ENCODE results near the gene SMIM45.

SMIM45 gene

DNA sequence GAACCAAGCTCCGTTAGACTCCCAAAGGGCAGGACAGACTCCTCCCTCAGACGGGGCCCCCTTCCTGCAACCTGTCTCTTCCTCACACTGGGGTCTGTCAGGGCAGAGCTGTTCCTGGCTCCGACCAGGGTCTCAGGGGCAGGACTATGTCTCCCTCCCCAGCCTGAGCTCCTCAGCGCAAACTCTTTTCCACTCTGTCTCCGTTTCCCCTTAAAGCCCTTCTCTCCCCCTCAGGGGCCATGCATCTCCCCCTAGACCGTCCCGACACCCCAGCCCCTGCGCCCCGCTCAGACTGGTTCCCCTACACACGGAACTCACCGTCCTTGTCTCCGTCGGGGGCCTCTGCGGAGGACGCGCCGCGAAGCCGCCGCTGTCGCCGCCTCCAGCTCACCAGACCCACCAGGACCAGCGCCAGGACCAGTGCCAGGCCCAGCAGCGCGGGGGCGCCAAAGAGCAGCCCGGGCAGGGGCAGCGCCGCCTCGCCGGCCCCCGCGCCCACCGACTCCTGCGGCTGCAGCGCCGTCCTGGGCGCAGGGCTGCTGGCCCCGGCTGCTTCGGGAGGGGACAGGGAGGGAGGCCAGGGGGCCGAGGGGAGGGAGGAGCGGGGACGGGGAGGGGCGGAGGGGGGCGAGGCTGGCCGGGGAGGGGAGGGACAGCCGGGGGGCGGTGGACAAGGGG lies 26.0 kb upstream of the SMIM45 start:
- ChIA-PET POLR2A (interaction anchor here (0.6 to 4.3 kb wide), 8 partner anchors 10 to 254 kb away, joined by 3 to 27 read pairs (median 6); partner anchors contain the start of genes CENPM, SHISA8 and SREBF2), CTCF (interaction anchor here (0.6 to 1.7 kb wide), 29 partner anchors 10 to 648 kb away, joined by 3 to 14 read pairs (median 4); partner anchors contain the start of genes CENPM and NDUFA6)
- Histone ChIP-seq H3K27ac (ENCODE audit: extremely low read depth, low read depth, low read length) (no peak overlapping the region; the same call in 1 of the 2 replicates), H3K4me1 (ENCODE audit: control insufficient read depth, insufficient read depth, low read length) (peaks cover 2% of the 10 kb centered on the region; the same call in 1 of the 2 replicates), H3K36me3 (ENCODE audit: control insufficient read depth in 2 of 2, insufficient read depth in 1 of 2, low read length in 2 of 2) (no peaks in the 10 kb centered on the region; a peak in 1 of 3 replicates), H3K9me3 (ENCODE audit: control insufficient read depth, insufficient read depth, low read depth, low read length) (no peaks in the 10 kb centered on the region), H3K4me3 (ENCODE audit: low read depth, low read length) (peak overlapping the region; percentile 1)
- no peak for TF ChIP-seq ZNF560 (tag by site-specific recombination; IDR thresholded peaks at IDR 0.05; ENCODE audit: borderline replicate concordance)
- TF ChIP-seq HOXC10 (CRISPR knock-in tag; IDR thresholded peaks at IDR 0.05) = no peak
- TF ChIP-seq ZBTB20 (tag by site-specific recombination; IDR thresholded peaks at IDR 0.05) = peak; percentile 32; the same call in 1 of the 2 replicates
- TF ChIP-seq, protein P1, sequence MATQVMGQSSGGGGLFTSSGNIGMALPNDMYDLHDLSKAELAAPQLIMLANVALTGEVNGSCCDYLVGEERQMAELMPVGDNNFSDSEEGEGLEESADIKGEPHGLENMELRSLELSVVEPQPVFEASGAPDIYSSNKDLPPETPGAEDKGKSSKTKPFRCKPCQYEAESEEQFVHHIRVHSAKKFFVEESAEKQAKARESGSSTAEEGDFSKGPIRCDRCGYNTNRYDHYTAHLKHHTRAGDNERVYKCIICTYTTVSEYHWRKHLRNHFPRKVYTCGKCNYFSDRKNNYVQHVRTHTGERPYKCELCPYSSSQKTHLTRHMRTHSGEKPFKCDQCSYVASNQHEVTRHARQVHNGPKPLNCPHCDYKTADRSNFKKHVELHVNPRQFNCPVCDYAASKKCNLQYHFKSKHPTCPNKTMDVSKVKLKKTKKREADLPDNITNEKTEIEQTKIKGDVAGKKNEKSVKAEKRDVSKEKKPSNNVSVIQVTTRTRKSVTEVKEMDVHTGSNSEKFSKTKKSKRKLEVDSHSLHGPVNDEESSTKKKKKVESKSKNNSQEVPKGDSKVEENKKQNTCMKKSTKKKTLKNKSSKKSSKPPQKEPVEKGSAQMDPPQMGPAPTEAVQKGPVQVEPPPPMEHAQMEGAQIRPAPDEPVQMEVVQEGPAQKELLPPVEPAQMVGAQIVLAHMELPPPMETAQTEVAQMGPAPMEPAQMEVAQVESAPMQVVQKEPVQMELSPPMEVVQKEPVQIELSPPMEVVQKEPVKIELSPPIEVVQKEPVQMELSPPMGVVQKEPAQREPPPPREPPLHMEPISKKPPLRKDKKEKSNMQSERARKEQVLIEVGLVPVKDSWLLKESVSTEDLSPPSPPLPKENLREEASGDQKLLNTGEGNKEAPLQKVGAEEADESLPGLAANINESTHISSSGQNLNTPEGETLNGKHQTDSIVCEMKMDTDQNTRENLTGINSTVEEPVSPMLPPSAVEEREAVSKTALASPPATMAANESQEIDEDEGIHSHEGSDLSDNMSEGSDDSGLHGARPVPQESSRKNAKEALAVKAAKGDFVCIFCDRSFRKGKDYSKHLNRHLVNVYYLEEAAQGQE (tag by site-specific recombination; IDR thresholded peaks at IDR 0.05) = no peak
- TF ChIP-seq MZF1 (tag by site-specific recombination; IDR thresholded peaks at IDR 0.05; ENCODE audit: borderline replicate concordance) = no peak
- TF ChIP-seq, protein P2, sequence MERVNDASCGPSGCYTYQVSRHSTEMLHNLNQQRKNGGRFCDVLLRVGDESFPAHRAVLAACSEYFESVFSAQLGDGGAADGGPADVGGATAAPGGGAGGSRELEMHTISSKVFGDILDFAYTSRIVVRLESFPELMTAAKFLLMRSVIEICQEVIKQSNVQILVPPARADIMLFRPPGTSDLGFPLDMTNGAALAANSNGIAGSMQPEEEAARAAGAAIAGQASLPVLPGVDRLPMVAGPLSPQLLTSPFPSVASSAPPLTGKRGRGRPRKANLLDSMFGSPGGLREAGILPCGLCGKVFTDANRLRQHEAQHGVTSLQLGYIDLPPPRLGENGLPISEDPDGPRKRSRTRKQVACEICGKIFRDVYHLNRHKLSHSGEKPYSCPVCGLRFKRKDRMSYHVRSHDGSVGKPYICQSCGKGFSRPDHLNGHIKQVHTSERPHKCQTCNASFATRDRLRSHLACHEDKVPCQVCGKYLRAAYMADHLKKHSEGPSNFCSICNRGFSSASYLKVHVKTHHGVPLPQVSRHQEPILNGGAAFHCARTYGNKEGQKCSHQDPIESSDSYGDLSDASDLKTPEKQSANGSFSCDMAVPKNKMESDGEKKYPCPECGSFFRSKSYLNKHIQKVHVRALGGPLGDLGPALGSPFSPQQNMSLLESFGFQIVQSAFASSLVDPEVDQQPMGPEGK (tag by site-specific recombination; IDR thresholded peaks at IDR 0.05) = no peak
- TF ChIP-seq, protein P3, sequence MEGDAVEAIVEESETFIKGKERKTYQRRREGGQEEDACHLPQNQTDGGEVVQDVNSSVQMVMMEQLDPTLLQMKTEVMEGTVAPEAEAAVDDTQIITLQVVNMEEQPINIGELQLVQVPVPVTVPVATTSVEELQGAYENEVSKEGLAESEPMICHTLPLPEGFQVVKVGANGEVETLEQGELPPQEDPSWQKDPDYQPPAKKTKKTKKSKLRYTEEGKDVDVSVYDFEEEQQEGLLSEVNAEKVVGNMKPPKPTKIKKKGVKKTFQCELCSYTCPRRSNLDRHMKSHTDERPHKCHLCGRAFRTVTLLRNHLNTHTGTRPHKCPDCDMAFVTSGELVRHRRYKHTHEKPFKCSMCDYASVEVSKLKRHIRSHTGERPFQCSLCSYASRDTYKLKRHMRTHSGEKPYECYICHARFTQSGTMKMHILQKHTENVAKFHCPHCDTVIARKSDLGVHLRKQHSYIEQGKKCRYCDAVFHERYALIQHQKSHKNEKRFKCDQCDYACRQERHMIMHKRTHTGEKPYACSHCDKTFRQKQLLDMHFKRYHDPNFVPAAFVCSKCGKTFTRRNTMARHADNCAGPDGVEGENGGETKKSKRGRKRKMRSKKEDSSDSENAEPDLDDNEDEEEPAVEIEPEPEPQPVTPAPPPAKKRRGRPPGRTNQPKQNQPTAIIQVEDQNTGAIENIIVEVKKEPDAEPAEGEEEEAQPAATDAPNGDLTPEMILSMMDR (tag by site-specific recombination; IDR thresholded peaks at IDR 0.05) = peak; percentile 60; the same call in 1 of the 2 replicates
- TF ChIP-seq, protein P4, sequence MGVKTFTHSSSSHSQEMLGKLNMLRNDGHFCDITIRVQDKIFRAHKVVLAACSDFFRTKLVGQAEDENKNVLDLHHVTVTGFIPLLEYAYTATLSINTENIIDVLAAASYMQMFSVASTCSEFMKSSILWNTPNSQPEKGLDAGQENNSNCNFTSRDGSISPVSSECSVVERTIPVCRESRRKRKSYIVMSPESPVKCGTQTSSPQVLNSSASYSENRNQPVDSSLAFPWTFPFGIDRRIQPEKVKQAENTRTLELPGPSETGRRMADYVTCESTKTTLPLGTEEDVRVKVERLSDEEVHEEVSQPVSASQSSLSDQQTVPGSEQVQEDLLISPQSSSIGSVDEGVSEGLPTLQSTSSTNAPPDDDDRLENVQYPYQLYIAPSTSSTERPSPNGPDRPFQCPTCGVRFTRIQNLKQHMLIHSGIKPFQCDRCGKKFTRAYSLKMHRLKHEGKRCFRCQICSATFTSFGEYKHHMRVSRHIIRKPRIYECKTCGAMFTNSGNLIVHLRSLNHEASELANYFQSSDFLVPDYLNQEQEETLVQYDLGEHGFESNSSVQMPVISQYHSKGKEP (tag by site-specific recombination; IDR thresholded peaks at IDR 0.05) = 0 out of 2 replicates have a peak, but pooled peaks have one; percentile 21
- no peak for TF ChIP-seq ZNF214 (tag by site-specific recombination; IDR thresholded peaks at IDR 0.05; ENCODE audit: borderline replicate concordance)
- no peak for TF ChIP-seq TCF7L2 (IDR thresholded peaks at IDR 0.05; ENCODE audit: borderline replicate concordance, low read depth, low read length)
- no peak for TF ChIP-seq SCRT2 (tag by site-specific recombination; IDR thresholded peaks at IDR 0.05)
- TF ChIP-seq, protein P5, sequence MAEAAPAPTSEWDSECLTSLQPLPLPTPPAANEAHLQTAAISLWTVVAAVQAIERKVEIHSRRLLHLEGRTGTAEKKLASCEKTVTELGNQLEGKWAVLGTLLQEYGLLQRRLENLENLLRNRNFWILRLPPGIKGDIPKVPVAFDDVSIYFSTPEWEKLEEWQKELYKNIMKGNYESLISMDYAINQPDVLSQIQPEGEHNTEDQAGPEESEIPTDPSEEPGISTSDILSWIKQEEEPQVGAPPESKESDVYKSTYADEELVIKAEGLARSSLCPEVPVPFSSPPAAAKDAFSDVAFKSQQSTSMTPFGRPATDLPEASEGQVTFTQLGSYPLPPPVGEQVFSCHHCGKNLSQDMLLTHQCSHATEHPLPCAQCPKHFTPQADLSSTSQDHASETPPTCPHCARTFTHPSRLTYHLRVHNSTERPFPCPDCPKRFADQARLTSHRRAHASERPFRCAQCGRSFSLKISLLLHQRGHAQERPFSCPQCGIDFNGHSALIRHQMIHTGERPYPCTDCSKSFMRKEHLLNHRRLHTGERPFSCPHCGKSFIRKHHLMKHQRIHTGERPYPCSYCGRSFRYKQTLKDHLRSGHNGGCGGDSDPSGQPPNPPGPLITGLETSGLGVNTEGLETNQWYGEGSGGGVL (tag by site-specific recombination; IDR thresholded peaks at IDR 0.05) = no peak
- TF ChIP-seq, protein P6, sequence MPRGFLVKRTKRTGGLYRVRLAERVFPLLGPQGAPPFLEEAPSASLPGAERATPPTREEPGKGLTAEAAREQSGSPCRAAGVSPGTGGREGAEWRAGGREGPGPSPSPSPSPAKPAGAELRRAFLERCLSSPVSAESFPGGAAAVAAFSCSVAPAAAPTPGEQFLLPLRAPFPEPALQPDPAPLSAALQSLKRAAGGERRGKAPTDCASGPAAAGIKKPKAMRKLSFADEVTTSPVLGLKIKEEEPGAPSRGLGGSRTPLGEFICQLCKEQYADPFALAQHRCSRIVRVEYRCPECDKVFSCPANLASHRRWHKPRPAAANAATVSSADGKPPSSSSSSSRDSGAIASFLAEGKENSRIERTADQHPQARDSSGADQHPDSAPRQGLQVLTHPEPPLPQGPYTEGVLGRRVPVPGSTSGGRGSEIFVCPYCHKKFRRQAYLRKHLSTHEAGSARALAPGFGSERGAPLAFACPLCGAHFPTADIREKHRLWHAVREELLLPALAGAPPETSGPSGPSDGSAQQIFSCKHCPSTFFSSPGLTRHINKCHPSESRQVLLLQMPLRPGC (tag by site-specific recombination; IDR thresholded peaks at IDR 0.05) = no peak
- no peak for TF ChIP-seq ZNF843 (tag by site-specific recombination; IDR thresholded peaks at IDR 0.05)
- no peak for TF ChIP-seq SETDB1 (IDR thresholded peaks at IDR 0.05; ENCODE audit: insufficient read length, low read length)
- TF ChIP-seq ZNF416 (tag by site-specific recombination; IDR thresholded peaks at IDR 0.05) = no peak
- no peak for TF ChIP-seq ZNF423 (tag by site-specific recombination; IDR thresholded peaks at IDR 0.05)
- peak; percentile 18; the same call in 1 of the 2 replicates for TF ChIP-seq ZNF157 (tag by site-specific recombination; IDR thresholded peaks at IDR 0.05)
- TF ChIP-seq, protein P7, sequence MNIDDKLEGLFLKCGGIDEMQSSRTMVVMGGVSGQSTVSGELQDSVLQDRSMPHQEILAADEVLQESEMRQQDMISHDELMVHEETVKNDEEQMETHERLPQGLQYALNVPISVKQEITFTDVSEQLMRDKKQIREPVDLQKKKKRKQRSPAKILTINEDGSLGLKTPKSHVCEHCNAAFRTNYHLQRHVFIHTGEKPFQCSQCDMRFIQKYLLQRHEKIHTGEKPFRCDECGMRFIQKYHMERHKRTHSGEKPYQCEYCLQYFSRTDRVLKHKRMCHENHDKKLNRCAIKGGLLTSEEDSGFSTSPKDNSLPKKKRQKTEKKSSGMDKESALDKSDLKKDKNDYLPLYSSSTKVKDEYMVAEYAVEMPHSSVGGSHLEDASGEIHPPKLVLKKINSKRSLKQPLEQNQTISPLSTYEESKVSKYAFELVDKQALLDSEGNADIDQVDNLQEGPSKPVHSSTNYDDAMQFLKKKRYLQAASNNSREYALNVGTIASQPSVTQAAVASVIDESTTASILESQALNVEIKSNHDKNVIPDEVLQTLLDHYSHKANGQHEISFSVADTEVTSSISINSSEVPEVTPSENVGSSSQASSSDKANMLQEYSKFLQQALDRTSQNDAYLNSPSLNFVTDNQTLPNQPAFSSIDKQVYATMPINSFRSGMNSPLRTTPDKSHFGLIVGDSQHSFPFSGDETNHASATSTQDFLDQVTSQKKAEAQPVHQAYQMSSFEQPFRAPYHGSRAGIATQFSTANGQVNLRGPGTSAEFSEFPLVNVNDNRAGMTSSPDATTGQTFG (tag by site-specific recombination; IDR thresholded peaks at IDR 0.05; ENCODE audit: borderline replicate concordance) = no peak
